H1 (cell line): Measurements from ENCODE around the gene EPG5.

Experiments used
- ATF3 ChIP-seq: IDR thresholded peaks from 2 replicates; pipeline ENCODE4 v1.6.1; 2011; ENCODE audit warnings: low read depth, mild to moderate bottlenecking, low read length; ENCODE audit not compliant: insufficient read depth
- CHD2 ChIP-seq: IDR thresholded peaks from 2 replicates; pipeline ENCODE4 v1.6.1; 2012; ENCODE audit warnings: low read length, improper control_type of control experiment
- CTCF ChIP-seq, 3 experiments: IDR thresholded peaks; 1 replicate in 2 of 3; 2 replicates in 1 of 3; pipeline versions ENCODE4 v1.5.1 to v1.6.1; 2011; ENCODE audit warnings: low read length in 3 of 3, mild to moderate bottlenecking in 3 of 3, inconsistent platforms in 2 of 3, low read depth in 1 of 3, moderate library complexity in 1 of 3; ENCODE audit not compliant: insufficient read depth in 1 of 3; ENCODE audit errors: control extremely low read depth in 1 of 3
- EGR1 ChIP-seq: IDR thresholded peaks from 2 replicates; pipeline ENCODE4 v1.6.1; 2011; ENCODE audit warnings: low read depth, low read length, borderline replicate concordance
- EP300 ChIP-seq, 2 experiments: IDR thresholded peaks; 1 replicate in 1 of 2; 2 replicates in 1 of 2; pipeline ENCODE4 v1.6.1; 2011 to 2012; ENCODE audit warnings: low read depth in 2 of 2, low read length in 2 of 2, mild to moderate bottlenecking in 2 of 2, borderline replicate concordance in 1 of 2, inconsistent platforms in 1 of 2, moderate library complexity in 1 of 2
- EZH2 ChIP-seq: fragments of 200-600 bp; sonication (generic); IDR thresholded peaks from 2 replicates; pipeline ENCODE4 v1.7.1; 2012; ENCODE audit warnings: low read depth, mild to moderate bottlenecking, moderate library complexity, low read length, inconsistent platforms; ENCODE audit not compliant: severe bottlenecking
- GABPA ChIP-seq: IDR thresholded peaks from 2 replicates; pipeline ENCODE4 v1.6.1; 2011; ENCODE audit warnings: mild to moderate bottlenecking, low read length, moderate library complexity, borderline replicate concordance; ENCODE audit not compliant: insufficient read depth
- NRF1 ChIP-seq: IDR thresholded peaks from 2 replicates; pipeline ENCODE4 v1.6.1; 2011; ENCODE audit warnings: mild to moderate bottlenecking, low read depth, low read length, improper control_type of control experiment
- POLR2A ChIP-seq, 2 experiments: IDR thresholded peaks; 1 replicate in 1 of 2; 2 replicates in 1 of 2; pipeline ENCODE4 v1.6.1; 2011; ENCODE audit warnings: low read depth in 2 of 2, low read length in 2 of 2, mild to moderate bottlenecking in 2 of 2; ENCODE audit errors: control extremely low read depth in 1 of 2
- POLR2AphosphoS5 ChIP-seq: IDR thresholded peaks from 2 replicates; pipeline ENCODE4 v1.6.1; 2011; ENCODE audit warnings: low read depth, low read length
- POU5F1 ChIP-seq: IDR thresholded peaks from 2 replicates; pipeline ENCODE4 v1.6.1; 2011; ENCODE audit warnings: low read depth, mild to moderate bottlenecking, low read length, moderate library complexity
- SAP30 ChIP-seq: fragments of 300-600 bp; sonication (generic); IDR thresholded peaks from 2 replicates; pipeline ENCODE4 v1.7.1; 2012; ENCODE audit warnings: low read length, moderate library complexity, mild to moderate bottlenecking, inconsistent platforms; ENCODE audit not compliant: insufficient read depth, insufficient replicate concordance
- TBP ChIP-seq: IDR thresholded peaks from 2 replicates; pipeline ENCODE4 v1.6.1; 2011; ENCODE audit warnings: low read depth, low read length, improper control_type of control experiment
- TEAD4 ChIP-seq: IDR thresholded peaks from 2 replicates; pipeline ENCODE4 v1.6.1; 2012; ENCODE audit warnings: low read depth, low read length, inconsistent platforms, mixed read lengths

- TF ChIP-seq POLR2AphosphoS5: no peak
- TF ChIP-seq EZH2: no peak
- no peak for TF ChIP-seq CTCF (IDR thresholded peaks at IDR 0.05; ENCODE audit: control extremely low read depth in 1 of 3, insufficient read depth in 1 of 3, low read depth in 1 of 3, low read length in 3 of 3)
- TF ChIP-seq TEAD4: no peak
- no peak for TF ChIP-seq POLR2A (IDR thresholded peaks at IDR 0.05; ENCODE audit: control extremely low read depth in 1 of 2, low read depth in 2 of 2, low read length in 2 of 2)
- TF ChIP-seq SAP30: no peak
- TF ChIP-seq CHD2: no peak
- no peak for TF ChIP-seq EP300 (IDR thresholded peaks at IDR 0.05; ENCODE audit: borderline replicate concordance in 1 of 2, low read depth in 2 of 2, low read length in 2 of 2)
- TF ChIP-seq TBP: no peak
- TF ChIP-seq EGR1: no peak
- no peak for TF ChIP-seq NRF1
- TF ChIP-seq GABPA: no peak
- TF ChIP-seq POU5F1: no peak
- no peak for TF ChIP-seq ATF3
These were observed 32.4 kb upstream of the EPG5 start for GRCh38 chr18:45999536-45999935.
